Suprapubic skin (tissue), 4 donors: Measurements from ENCODE around the gene FRG2B. TPM values are rescaled to one million over a fixed set of nuclear protein-coding genes. Genes with fewer than 3 reads are reported as not detected.

Source experiments
- DNase-seq, 2 donors: peaks; one replicate each; pipeline ENCODE4 v3.0.0-alpha.2; 2019; ENCODE audit warnings: low spot score in 2 of 2
- H3K27ac ChIP-seq: fragments of 200-600 bp; sonication (generic); one replicate; pipeline ENCODE4 v1.5.1; 2019
- H3K27me3 ChIP-seq: fragments of 200-600 bp; sonication (generic); one replicate; pipeline ENCODE4 v1.5.1; 2019
- H3K36me3 ChIP-seq: fragments of 200-600 bp; sonication (generic); one replicate; pipeline ENCODE4 v1.5.1; 2019
- H3K4me1 ChIP-seq: fragments of 200-600 bp; sonication (generic); one replicate; pipeline ENCODE4 v1.5.1; 2019
- H3K4me3 ChIP-seq: fragments of 200-600 bp; sonication (generic); one replicate; pipeline ENCODE4 v1.5.1; 2019; ENCODE audit warnings: mild to moderate bottlenecking
- H3K9me3 ChIP-seq: fragments of 200-600 bp; sonication (generic); one replicate; pipeline ENCODE4 v1.5.1; 2019
- CTCF ChIP-seq, 2 donors: fragments of 200-600 bp in 1 of 2; fragments of 450-650 bp in 1 of 2; sonication (generic) in 1 of 2; IDR thresholded peaks; one replicate each; pipeline ENCODE4 v1.5.1; 2016 to 2019; ENCODE audit warnings: antibody characterized with exemption in 2 of 2, mild to moderate bottlenecking in 1 of 2, moderate library complexity in 1 of 2
- EP300 ChIP-seq: sonication (generic); formaldehyde crosslinking; IDR thresholded peaks from one replicate; pipeline ENCODE4 v1.6.1; 2017; ENCODE audit warnings: antibody characterized with exemption
- POLR2A ChIP-seq, 2 donors: fragments of 450-650 bp; IDR thresholded peaks; one replicate each; pipeline ENCODE4 v1.6.1; 2017; ENCODE audit warnings: antibody characterized with exemption in 2 of 2, mild to moderate bottlenecking in 2 of 2, moderate library complexity in 2 of 2
- POLR2AphosphoS5 ChIP-seq, 3 donors: sonication (generic); formaldehyde crosslinking; IDR thresholded peaks; one replicate each; pipeline ENCODE4 v1.6.1; 2017; ENCODE audit warnings: antibody characterized with exemption in 3 of 3
- WGBS: methylation state at CpG from one replicate; pipeline ENCODE4 v1.1.5; 2018; 5-methylcytosine and 5-hydroxymethylcytosine counted together
- total RNA-seq, 4 donors: library from RNA; depleted of rRNA; stranded (reverse); fragments of >200 nt; gene quantifications; one replicate each; pipeline ENCODE4 v1.1.0, GENCODE V29; 2016

Gene FRG2B
- total RNA-seq, 4 donors from 2014 or later: not detected

- Histone ChIP-seq H3K4me1 (no peaks in the 10 kb centered on the region), H3K36me3 (no peaks in the 10 kb centered on the region), H3K27me3 (peaks cover 29% of the 10 kb centered on the region), H3K27ac (no peak overlapping the region), H3K4me3 (no peak overlapping the region), H3K9me3 (no peaks in the 10 kb centered on the region)
- TF ChIP-seq CTCF (IDR thresholded peaks at IDR 0.05): no peak
- TF ChIP-seq POLR2A (IDR thresholded peaks at IDR 0.05): no peak
- no peak for TF ChIP-seq POLR2AphosphoS5 (IDR thresholded peaks at IDR 0.05)
- TF ChIP-seq EP300: no peak
- DNase-seq: no peak
- 67% methylated on average over 7 of the region's 7 CpGs for WGBS
These were observed 7.7 kb downstream of the FRG2B start for GRCh38 chr10:133618851-133619250.

- no peaks in the 10 kb centered on the region for H3K4me1 ChIP-seq
- no peaks in the 10 kb centered on the region for H3K36me3 ChIP-seq
- TF ChIP-seq CTCF (IDR thresholded peaks at IDR 0.05) (no peak), POLR2AphosphoS5 (IDR thresholded peaks at IDR 0.05) (no peak), EP300 (no peak), POLR2A (IDR thresholded peaks at IDR 0.05) (no peak)
- 75% methylated on average over 7 of the region's 7 CpGs for WGBS
- no peak overlapping the region for H3K27ac ChIP-seq
- no peak for DNase-seq
- H3K9me3 ChIP-seq: no peaks in the 10 kb centered on the region
- H3K4me3 ChIP-seq: no peak overlapping the region
- H3K27me3 ChIP-seq: peaks cover 20% of the 10 kb centered on the region
These were observed 9.4 kb downstream of the FRG2B start for GRCh38 chr10:133617196-133617595.

GRCh38 chr10:133616371-133617130 lies 10.0 kb downstream of the FRG2B start:
- no peak overlapping the region for H3K27ac ChIP-seq
- WGBS: 87% methylated on average over 7 of the region's 8 CpGs
- no peaks in the 10 kb centered on the region for H3K9me3 ChIP-seq
- no peak for TF ChIP-seq POLR2AphosphoS5 (IDR thresholded peaks at IDR 0.05)
- TF ChIP-seq EP300: no peak
- no peak for DNase-seq
- H3K4me1 ChIP-seq: no peaks in the 10 kb centered on the region
- peaks cover 14% of the 10 kb centered on the region for H3K27me3 ChIP-seq
- no peaks in the 10 kb centered on the region for H3K36me3 ChIP-seq
- H3K4me3 ChIP-seq: no peak overlapping the region

- no peaks in the 10 kb centered on the region for H3K4me1 ChIP-seq
- 71% methylated on average over 10 of the region's 10 CpGs for WGBS
- no peak overlapping the region for H3K27ac ChIP-seq
- DNase-seq: no peak
- no peaks in the 10 kb centered on the region for H3K36me3 ChIP-seq
- H3K9me3 ChIP-seq: no peaks in the 10 kb centered on the region
- peaks cover 3% of the 10 kb centered on the region for H3K27me3 ChIP-seq
- no peak overlapping the region for H3K4me3 ChIP-seq
- TF ChIP-seq EP300: no peak
- TF ChIP-seq POLR2A (IDR thresholded peaks at IDR 0.05): no peak
- TF ChIP-seq CTCF (IDR thresholded peaks at IDR 0.05): no peak
- no peak for TF ChIP-seq POLR2AphosphoS5 (IDR thresholded peaks at IDR 0.05)
These were observed 11.6 kb downstream of the FRG2B start for GRCh38 chr10:133614830-133615580.

- Histone ChIP-seq H3K36me3 (no peaks in the 10 kb centered on the region), H3K27ac (no peak overlapping the region), H3K9me3 (no peaks in the 10 kb centered on the region), H3K4me3 (no peak overlapping the region), H3K4me1 (no peaks in the 10 kb centered on the region), H3K27me3 (peaks cover 7% of the 10 kb centered on the region)
- WGBS: 68% methylated on average over 6 of the region's 6 CpGs
- DNase-seq: no peak
- no peak for TF ChIP-seq POLR2A (IDR thresholded peaks at IDR 0.05)
- no peak for TF ChIP-seq POLR2AphosphoS5 (IDR thresholded peaks at IDR 0.05)
- no peak for TF ChIP-seq CTCF (IDR thresholded peaks at IDR 0.05)
- TF ChIP-seq EP300: no peak
These were observed 12.9 kb downstream of the FRG2B start for GRCh38 chr10:133613699-133614098.
